ENCODE measurements around the gene HDAC8. TPM values are rescaled to one million over a fixed set of nuclear protein-coding genes. Genes with fewer than 3 reads are reported as not detected.

HDAC8 gene
- total RNA-seq, 6 experiments from 2014 or later = 14.4 to 20.7 (median 17.8) TPM

DNA sequence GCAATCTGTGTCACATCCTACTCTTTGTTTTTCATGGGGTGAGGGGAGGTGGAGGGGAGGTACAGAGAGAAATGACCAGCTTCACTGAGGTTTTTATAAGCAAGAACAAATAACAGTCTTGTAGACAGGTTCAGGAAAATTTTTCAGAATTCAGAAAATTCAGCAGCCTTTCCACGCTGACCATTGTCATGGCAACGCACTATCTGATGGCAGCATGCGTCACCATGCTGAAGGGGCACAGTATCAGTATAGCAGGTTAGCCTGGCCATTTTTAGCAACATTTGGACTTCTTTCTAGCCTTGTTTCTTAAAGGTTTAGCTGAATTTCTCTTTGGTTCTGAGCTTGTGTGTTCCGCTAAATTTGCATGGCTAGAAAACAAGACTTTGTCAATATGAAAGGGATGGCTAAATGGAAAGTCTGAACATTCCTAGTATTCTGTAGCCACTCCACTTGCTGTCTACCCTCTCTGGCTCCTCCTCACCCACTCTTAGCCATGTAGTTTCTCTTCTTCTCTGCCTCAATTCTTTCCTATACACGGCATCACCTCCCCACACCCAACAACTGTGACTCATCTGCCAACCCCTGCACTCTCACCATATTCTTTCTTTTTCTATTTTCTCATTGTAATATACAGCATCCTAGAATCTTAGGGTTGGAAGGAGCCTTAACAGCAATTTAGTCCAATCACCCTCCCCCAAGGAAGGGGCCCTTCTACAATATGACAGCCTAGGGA, 224.2 kb downstream of the HDAC8 start:
- Mint-ChIP-seq H3K27ac (no peak overlapping the region), H3K9me3 (no peaks in the 10 kb centered on the region), H3K4me3 (no peak overlapping the region)

GRCh38 chrX:72347366-72347765, 225.3 kb downstream of the HDAC8 start:
- DNase-seq = no peak
- Mint-ChIP-seq H3K4me3 (no peak overlapping the region), H3K27me3 (ENCODE audit: insufficient read depth) (no peaks in the 10 kb centered on the region), H3K4me1 (ENCODE audit: low read depth) (peaks cover 22% of the 10 kb centered on the region), H3K36me3 (ENCODE audit: low read depth) (no peaks in the 10 kb centered on the region; the same call in 1 of the 2 replicates), H3K27ac (no peak overlapping the region), H3K9me3 (no peaks in the 10 kb centered on the region)
- TF ChIP-seq, protein P1, sequence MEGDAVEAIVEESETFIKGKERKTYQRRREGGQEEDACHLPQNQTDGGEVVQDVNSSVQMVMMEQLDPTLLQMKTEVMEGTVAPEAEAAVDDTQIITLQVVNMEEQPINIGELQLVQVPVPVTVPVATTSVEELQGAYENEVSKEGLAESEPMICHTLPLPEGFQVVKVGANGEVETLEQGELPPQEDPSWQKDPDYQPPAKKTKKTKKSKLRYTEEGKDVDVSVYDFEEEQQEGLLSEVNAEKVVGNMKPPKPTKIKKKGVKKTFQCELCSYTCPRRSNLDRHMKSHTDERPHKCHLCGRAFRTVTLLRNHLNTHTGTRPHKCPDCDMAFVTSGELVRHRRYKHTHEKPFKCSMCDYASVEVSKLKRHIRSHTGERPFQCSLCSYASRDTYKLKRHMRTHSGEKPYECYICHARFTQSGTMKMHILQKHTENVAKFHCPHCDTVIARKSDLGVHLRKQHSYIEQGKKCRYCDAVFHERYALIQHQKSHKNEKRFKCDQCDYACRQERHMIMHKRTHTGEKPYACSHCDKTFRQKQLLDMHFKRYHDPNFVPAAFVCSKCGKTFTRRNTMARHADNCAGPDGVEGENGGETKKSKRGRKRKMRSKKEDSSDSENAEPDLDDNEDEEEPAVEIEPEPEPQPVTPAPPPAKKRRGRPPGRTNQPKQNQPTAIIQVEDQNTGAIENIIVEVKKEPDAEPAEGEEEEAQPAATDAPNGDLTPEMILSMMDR (IDR thresholded peaks at IDR 0.05) = no peak

More for the DNA sequence above, 224.2 kb downstream of the HDAC8 start:
- Mint-ChIP-seq H3K36me3 (ENCODE audit: low read depth) (no peaks in the 10 kb centered on the region; the same call in 1 of the 2 replicates), H3K4me1 (ENCODE audit: low read depth) (peaks cover 22% of the 10 kb centered on the region), H3K27me3 (ENCODE audit: insufficient read depth) (no peaks in the 10 kb centered on the region)
- DNase-seq = no peak
- TF ChIP-seq, protein P1 (IDR thresholded peaks at IDR 0.05) = no peak

GRCh38 chrX:72346302-72346949, 226.2 kb downstream of the HDAC8 start:
- H3K9me3 Mint-ChIP-seq = no peaks in the 10 kb centered on the region
- TF ChIP-seq, protein P1 (IDR thresholded peaks at IDR 0.05) = no peak
- H3K4me3 Mint-ChIP-seq = no peak overlapping the region
- no peak for DNase-seq
- H3K27me3 Mint-ChIP-seq (ENCODE audit: insufficient read depth) = no peaks in the 10 kb centered on the region
- H3K36me3 Mint-ChIP-seq (ENCODE audit: low read depth) = no peaks in the 10 kb centered on the region; the same call in 1 of the 2 replicates
- no peak overlapping the region for H3K27ac Mint-ChIP-seq
- H3K4me1 Mint-ChIP-seq (ENCODE audit: low read depth) = peaks cover 14% of the 10 kb centered on the region

DNA sequence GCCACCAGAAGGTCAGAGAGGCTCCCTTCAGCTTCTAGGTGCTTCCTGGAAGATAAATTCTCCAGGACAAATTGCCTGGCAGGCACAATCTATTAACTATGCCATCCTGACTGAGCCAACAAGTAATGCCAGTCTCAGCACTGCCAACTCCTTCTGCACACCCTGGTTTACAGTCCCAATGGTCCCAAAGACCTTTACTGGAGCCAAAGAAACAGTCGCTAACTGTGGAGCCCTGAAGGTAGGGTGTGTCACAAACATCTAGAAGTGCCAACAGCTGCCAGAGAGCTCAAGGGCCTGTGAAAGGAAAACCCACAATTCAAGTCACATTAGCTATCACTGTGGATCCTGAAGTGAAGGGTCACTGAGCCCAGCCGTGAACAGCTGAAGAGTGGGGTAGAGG, 232.0 kb downstream of the HDAC8 start:
- DNase-seq = no peak
- Mint-ChIP-seq H3K4me3 (no peak overlapping the region), H3K27me3 (ENCODE audit: insufficient read depth) (no peaks in the 10 kb centered on the region), H3K36me3 (ENCODE audit: low read depth) (no peaks in the 10 kb centered on the region), H3K4me1 (ENCODE audit: low read depth) (no peaks in the 10 kb centered on the region), H3K9me3 (no peaks in the 10 kb centered on the region), H3K27ac (no peak overlapping the region)
- TF ChIP-seq, protein P1 (IDR thresholded peaks at IDR 0.05) = no peak

DNA sequence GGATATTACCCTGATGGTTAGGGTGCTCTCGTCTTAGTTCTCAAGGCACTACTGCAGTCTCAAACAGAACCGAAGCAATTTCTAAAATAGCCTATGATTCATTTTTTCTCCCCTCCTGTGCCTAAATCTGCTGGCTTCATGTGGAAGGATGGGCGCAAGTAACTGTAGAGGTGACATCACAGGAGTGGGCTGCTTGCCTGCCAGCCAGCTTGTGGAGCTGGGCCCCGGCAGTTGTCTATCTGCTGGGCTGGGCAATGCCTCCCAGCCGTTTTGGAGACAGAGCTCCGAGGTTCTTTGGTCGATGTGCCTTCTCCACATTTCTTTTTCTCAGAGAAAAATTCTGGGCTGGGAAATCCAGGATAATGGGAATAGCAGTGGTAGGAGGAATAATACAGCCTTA, 232.6 kb downstream of the HDAC8 start:
- no peaks in the 10 kb centered on the region for H3K36me3 Mint-ChIP-seq (ENCODE audit: low read depth)
- no peaks in the 10 kb centered on the region for H3K4me1 Mint-ChIP-seq (ENCODE audit: low read depth)
- H3K27me3 Mint-ChIP-seq (ENCODE audit: insufficient read depth) = no peaks in the 10 kb centered on the region
- TF ChIP-seq, protein P1 (IDR thresholded peaks at IDR 0.05) = no peak
- H3K9me3 Mint-ChIP-seq = no peaks in the 10 kb centered on the region
- no peak overlapping the region for H3K4me3 Mint-ChIP-seq
- DNase-seq = no peak
- H3K27ac Mint-ChIP-seq = no peak overlapping the region
